ENCODE measurements around the gene SPATA16.

GRCh38 chr3:172908771-172909270 lies 232.2 kb downstream of the SPATA16 start:
- TF ChIP-seq TOX (CRISPR knock-in tag; IDR thresholded peaks at IDR 0.05; ENCODE audit: borderline replicate concordance), result no peak
- no peak for TF ChIP-seq RARB (CRISPR knock-in tag; IDR thresholded peaks at IDR 0.05)
- no peak for TF ChIP-seq ISL1 (CRISPR knock-in tag; IDR thresholded peaks at IDR 0.05)
- TF ChIP-seq ZFP3 (CRISPR knock-in tag; IDR thresholded peaks at IDR 0.05), result no peak
- TF ChIP-seq ESRRG (CRISPR knock-in tag; IDR thresholded peaks at IDR 0.05), result no peak
- no peak for TF ChIP-seq PATZ1 (CRISPR knock-in tag; IDR thresholded peaks at IDR 0.05; ENCODE audit: borderline replicate concordance)

Data from SK-N-SH treated with all-trans-retinoic acid at 6 μM for 48 hours (cell line).